HG03280 (cell line): ENCODE results near the gene FHIT.

Source experiments
- ATAC-seq: cut with Tn5 transposase; IDR thresholded peaks from one replicate; pipeline ENCODE4 v1.9.1; 2021; ENCODE audit warnings: mild to moderate bottlenecking, moderate library complexity; ENCODE audit not compliant: unreplicated experiment

Gene FHIT

GRCh38 chr3:59930170-59930569, 1321.1 kb downstream of the FHIT start:
- ATAC-seq, result no peak

GRCh38 chr3:59927056-59927455, 1324.2 kb downstream of the FHIT start:
- no peak for ATAC-seq

GRCh38 chr3:59925946-59926345, 1325.3 kb downstream of the FHIT start:
- ATAC-seq, result no peak

- ATAC-seq, result no peak
These were observed 1329.1 kb downstream of the FHIT start for GRCh38 chr3:59922192-59922591.

- ATAC-seq, result no peak
These were observed 1330.4 kb downstream of the FHIT start for GRCh38 chr3:59920822-59921221.

GRCh38 chr3:59919586-59919985, 1331.7 kb downstream of the FHIT start:
- no peak for ATAC-seq

- no peak for ATAC-seq
These were observed 1337.0 kb downstream of the FHIT start for GRCh38 chr3:59914251-59914650.

GRCh38 chr3:59913645-59914044, 1337.6 kb downstream of the FHIT start:
- ATAC-seq, result no peak

GRCh38 chr3:59908701-59909100, 1342.6 kb downstream of the FHIT start:
- ATAC-seq, result no peak

GRCh38 chr3:59908280-59908679, 1343.0 kb downstream of the FHIT start:
- no peak for ATAC-seq

- no peak for ATAC-seq
These were observed 1347.0 kb downstream of the FHIT start for GRCh38 chr3:59904296-59904695.

GRCh38 chr3:59899061-59899460, 1352.2 kb downstream of the FHIT start:
- ATAC-seq, result no peak

GRCh38 chr3:59895972-59896371, 1355.3 kb downstream of the FHIT start:
- no peak for ATAC-seq

GRCh38 chr3:59894425-59895121, 1356.7 kb downstream of the FHIT start:
- ATAC-seq, result no peak

- ATAC-seq, result no peak
These were observed 1360.6 kb downstream of the FHIT start for GRCh38 chr3:59890639-59891038.

GRCh38 chr3:59886790-59887189, 1364.5 kb downstream of the FHIT start:
- ATAC-seq, result no peak

GRCh38 chr3:59885899-59886400, 1365.3 kb downstream of the FHIT start:
- ATAC-seq, result no peak

GRCh38 chr3:59885101-59885500, 1366.2 kb downstream of the FHIT start:
- ATAC-seq, result no peak

- no peak for ATAC-seq
These were observed 1366.8 kb downstream of the FHIT start for GRCh38 chr3:59884409-59884808.

- ATAC-seq, result no peak
These were observed 1368.5 kb downstream of the FHIT start for GRCh38 chr3:59882746-59883145.

- ATAC-seq, result no peak
These were observed 1370.5 kb downstream of the FHIT start for GRCh38 chr3:59880717-59881116.

GRCh38 chr3:59879031-59879581, 1372.1 kb downstream of the FHIT start:
- ATAC-seq, result no peak

- no peak for ATAC-seq
These were observed 1373.2 kb downstream of the FHIT start for GRCh38 chr3:59878038-59878427.
